Measurements from ENCODE around the gene RBM10. TPM values are rescaled to one million over a fixed set of nuclear protein-coding genes. Genes with fewer than 3 reads are reported as not detected.

RBM10 gene
- total and polyA plus RNA-seq, 7 donors, result 18.2 to 33.8 (median 25.0) TPM

DNA sequence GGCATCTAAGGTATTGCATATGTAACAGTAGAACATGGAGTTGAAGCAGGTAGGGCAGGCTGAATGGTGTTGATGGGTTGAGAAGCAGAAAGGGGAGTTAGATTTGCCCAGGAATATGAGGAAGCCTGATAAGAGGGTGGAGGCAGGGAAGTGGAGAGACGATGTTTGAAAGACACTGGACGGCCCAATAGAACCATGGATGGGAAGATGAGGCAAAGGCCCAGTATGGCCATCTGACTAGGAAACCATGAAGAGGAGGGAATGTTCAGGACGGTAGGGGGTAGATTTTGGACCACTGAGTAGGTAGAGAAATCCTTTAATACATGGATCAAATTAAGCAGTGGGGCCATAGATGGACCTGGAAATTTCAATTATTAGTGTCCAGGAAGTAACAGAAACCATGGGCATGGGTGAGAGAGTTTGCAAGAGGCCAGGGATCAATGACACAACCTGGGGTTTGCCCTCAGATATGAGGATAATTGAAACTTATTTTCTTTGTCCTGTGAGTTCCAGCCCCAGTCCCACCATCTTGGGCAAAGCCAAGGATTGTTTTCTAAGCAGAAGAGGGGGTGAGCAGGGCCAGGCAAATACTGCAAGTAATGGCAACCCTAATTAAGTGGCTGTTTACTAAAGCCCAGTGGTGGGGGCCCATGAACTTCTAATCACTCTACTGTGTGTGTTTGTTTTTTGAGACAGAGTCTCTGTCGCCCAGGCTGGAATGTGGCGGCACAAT lies 85.3 kb downstream of the RBM10 start:
- no peaks in the 10 kb centered on the region for H3K27me3 ChIP-seq (ENCODE audit: insufficient read depth in 3 of 3, low read length in 2 of 3)
- H3K4me1 ChIP-seq, result peaks cover 5% of the 10 kb centered on the region
- TF ChIP-seq, protein P1, sequence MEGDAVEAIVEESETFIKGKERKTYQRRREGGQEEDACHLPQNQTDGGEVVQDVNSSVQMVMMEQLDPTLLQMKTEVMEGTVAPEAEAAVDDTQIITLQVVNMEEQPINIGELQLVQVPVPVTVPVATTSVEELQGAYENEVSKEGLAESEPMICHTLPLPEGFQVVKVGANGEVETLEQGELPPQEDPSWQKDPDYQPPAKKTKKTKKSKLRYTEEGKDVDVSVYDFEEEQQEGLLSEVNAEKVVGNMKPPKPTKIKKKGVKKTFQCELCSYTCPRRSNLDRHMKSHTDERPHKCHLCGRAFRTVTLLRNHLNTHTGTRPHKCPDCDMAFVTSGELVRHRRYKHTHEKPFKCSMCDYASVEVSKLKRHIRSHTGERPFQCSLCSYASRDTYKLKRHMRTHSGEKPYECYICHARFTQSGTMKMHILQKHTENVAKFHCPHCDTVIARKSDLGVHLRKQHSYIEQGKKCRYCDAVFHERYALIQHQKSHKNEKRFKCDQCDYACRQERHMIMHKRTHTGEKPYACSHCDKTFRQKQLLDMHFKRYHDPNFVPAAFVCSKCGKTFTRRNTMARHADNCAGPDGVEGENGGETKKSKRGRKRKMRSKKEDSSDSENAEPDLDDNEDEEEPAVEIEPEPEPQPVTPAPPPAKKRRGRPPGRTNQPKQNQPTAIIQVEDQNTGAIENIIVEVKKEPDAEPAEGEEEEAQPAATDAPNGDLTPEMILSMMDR (IDR thresholded peaks at IDR 0.05), result no peak
- intact Hi-C loops (cut with DNase I), result no loop called here
- ATAC-seq (no peak), DNase-seq (no peak)
- H3K27ac ChIP-seq, result no peak overlapping the region
- H3K9me3 ChIP-seq, result no peaks in the 10 kb centered on the region
- peaks cover 0 to 46% of the 10 kb centered on the region in 2 donors for H3K36me3 ChIP-seq (ENCODE audit: insufficient read depth in 1 of 2, low read depth in 1 of 2)
- 86 to 92% (median 88%) methylated on average over 5 of the region's 5 CpGs for WGBS, 3 donors
- no peak overlapping the region for H3K4me3 ChIP-seq

DNA sequence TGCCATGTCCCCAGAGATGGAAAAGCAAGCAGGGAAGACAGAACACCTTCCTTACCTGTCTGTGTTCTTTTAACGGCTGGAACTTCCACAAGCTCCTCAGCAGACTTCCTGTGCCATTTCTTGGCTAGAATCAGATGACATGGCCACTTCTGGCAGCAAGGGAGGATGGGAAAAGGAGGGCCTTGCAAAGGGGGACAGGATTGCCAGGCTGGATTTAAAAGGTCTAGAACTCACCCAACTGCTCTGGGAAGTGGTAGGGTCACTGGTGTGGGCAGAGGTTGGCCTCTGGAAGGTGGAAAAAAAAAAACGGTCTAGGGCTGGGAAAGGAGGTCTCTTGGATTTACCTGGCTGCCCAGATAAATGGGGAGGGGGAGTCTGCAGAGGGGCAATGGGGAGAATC lies 86.1 kb downstream of the RBM10 start:
- intact Hi-C loops (cut with DNase I), result no loop called here
- peaks cover 5% of the 10 kb centered on the region for H3K4me1 ChIP-seq

DNA sequence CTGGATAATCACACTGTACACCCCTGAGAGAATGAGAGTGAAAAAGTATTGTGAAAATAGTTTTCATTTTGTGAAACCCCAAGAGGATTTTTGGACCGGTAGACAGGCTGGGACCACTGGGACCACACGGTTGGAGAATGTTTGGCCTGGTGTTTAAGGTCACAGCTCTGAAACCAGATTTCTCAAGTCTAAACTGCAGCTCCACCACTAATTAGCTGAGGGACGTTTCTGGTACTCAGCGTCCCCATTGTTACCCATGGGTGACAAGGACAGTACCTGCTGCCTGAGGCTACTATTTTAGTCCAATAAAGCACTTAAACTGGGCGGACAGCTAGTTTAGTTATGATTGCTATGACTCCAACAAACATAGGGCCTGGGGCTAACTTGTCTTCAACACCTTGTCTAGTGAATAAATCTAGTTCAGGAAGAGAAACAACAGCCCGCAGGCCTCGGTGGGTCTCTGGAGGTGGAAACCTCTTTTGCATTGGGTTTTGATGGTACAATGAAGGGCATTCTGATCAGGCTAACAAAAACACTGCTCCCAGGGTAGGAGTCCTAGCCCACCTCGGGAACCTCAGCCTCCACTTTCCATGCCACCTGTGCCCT lies 87.3 kb downstream of the RBM10 start:
- Histone ChIP-seq H3K36me3 (ENCODE audit: insufficient read depth in 1 of 2, low read depth in 1 of 2) (peaks cover 0 to 26% of the 10 kb centered on the region in 2 donors), H3K27ac (peak overlapping the region; percentile 91), H3K27me3 (ENCODE audit: insufficient read depth in 3 of 3, low read length in 2 of 3) (no peaks in the 10 kb centered on the region), H3K9me3 (no peaks in the 10 kb centered on the region), H3K4me1 (peaks cover 5% of the 10 kb centered on the region), H3K4me3 (peak overlapping the region; percentile 71)
- DNase-seq (no peak), ATAC-seq (no peak)
- intact Hi-C loops (cut with DNase I), result loop anchor here (2.0 kb wide), 1 partner anchor 13 kb away; the partner anchor contains the start of gene CDK16 (in 2 of the 2)
- WGBS, 3 donors, result 66 to 71% (median 68%) methylated on average over 8 of the region's 8 CpGs
- TF ChIP-seq, protein P1 (IDR thresholded peaks at IDR 0.05), result no peak

More for the DNA sequence above, 86.1 kb downstream of the RBM10 start:
- WGBS, 3 donors, result 68 to 84% (median 73%) methylated on average over 2 of the region's 2 CpGs
- no peak overlapping the region for H3K27ac ChIP-seq
- H3K27me3 ChIP-seq (ENCODE audit: insufficient read depth in 3 of 3, low read length in 2 of 3), result no peaks in the 10 kb centered on the region
- no peak overlapping the region for H3K4me3 ChIP-seq
- H3K36me3 ChIP-seq (ENCODE audit: insufficient read depth in 1 of 2, low read depth in 1 of 2), result peaks cover 0 to 37% of the 10 kb centered on the region in 2 donors
- no peaks in the 10 kb centered on the region for H3K9me3 ChIP-seq
- TF ChIP-seq, protein P1 (IDR thresholded peaks at IDR 0.05), result no peak
- DNase-seq, result no peak
- no peak for ATAC-seq

DNA sequence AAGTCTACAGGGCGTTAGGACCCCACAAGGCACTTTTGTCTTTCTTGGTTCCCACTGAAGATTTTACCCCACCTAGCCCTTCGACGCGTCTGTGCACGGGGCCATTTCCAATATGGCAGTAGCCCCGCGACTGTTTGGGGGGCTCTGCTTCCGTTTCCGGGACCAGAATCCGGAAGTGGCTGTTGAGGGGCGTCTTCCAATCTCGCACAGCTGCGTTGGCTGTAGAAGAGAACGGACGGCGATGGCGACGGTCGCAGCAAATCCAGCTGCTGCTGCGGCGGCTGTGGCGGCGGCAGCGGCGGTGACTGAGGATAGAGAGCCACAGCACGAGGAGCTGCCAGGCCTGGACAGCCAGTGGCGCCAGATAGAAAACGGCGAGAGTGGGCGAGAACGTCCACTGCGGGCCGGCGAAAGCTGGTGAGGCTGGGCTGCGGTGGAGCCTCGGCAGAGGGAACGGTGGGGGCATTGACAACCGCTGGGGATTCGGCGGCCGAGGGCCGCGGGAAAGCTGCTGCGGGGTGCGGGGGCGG lies 87.8 kb downstream of the RBM10 start, which contains the start of gene USP11:
USP11 (plus strand) TSS at position 207 of the 530 bp plus-strand sequence; CDS start at position 242, 35 bp downstream.
- DNase-seq (peak; percentile 46 to 80), ATAC-seq (peak; percentile 22 to 54 (median 32))
- peak within 1 kb of the TSS; percentile 71 for H3K4me3 ChIP-seq
- intact Hi-C loops (cut with DNase I), result loop anchor here (2.0 kb wide), 1 partner anchor 14 kb away; the partner anchor contains the start of gene CDK16 (in 2 of the 2)
- 1 to 12% (median 2%) methylated on average over 28 to 46 of the region's 46 CpGs for WGBS, 3 donors
- H3K27me3 ChIP-seq (ENCODE audit: insufficient read depth in 3 of 3, low read length in 2 of 3), result no peaks in the 10 kb centered on the region
- TF ChIP-seq, protein P1 (IDR thresholded peaks at IDR 0.05), result no peak
- peaks cover 5% of the 10 kb centered on the region for H3K4me1 ChIP-seq
- no peaks in the 10 kb centered on the region for H3K9me3 ChIP-seq
- H3K36me3 ChIP-seq (ENCODE audit: insufficient read depth in 1 of 2, low read depth in 1 of 2), result peaks cover 0 to 20% of the 10 kb centered on the region in 2 donors
- peak within 1 kb of the TSS; percentile 91 for H3K27ac ChIP-seq
